K562 (cell line): ENCODE results near the gene AKAP6. TPM values are rescaled to one million over a fixed set of nuclear protein-coding genes. Genes with fewer than 3 reads are reported as not detected.

Experiments used
- ATAC-seq: fragments of 200-7000 bp; cut with Tn5 transposase; 3 replicates; pipeline ENCODE4 v1.9.1; 2020; ENCODE audit warnings: moderate library complexity
- BruUV-seq: library from RNA; stranded (reverse); fragments of 400-500 nt; replicated peaks from 2 replicates; lab custom pipeline; 2021; lab: Mats Ljungman, UMichigan
- CTCF ChIA-PET: fragments of 300-600 bp; formaldehyde crosslinking; extraction: SDS; loops from one replicate; lab custom pipeline; 2021; ENCODE audit warnings: low intra/inter-chr PET ratio; lab: Yijun Ruan, JAX
- POLR2A ChIA-PET: fragments of 300-600, 350-650 bp; sonication (Branson Sonifier 250); formaldehyde crosslinking; extraction: SDS; loops from one replicate; lab custom pipeline; 2021; ENCODE audit warnings: antibody characterized with exemption, inconsistent platforms; lab: Yijun Ruan, JAX
- DNase-seq, 4 experiments: peaks; one replicate each; pipeline versions ENCODE4 v3.0.0 to v3.0.0-alpha.2; 2011 to 2018; ENCODE audit warnings: low spot score in 3 of 4, mixed read lengths in 3 of 4; ENCODE audit errors: extremely low read depth in 1 of 4
- FAIRE-seq: peaks from 2 replicates; lab custom pipeline; 2011; peaks lifted over from hg19 to GRCh38; lab: Jason Lieb, UNC
- H2AFZ ChIP-seq: 2 replicates; pipeline ENCODE4 v1.6.0; 2011; ENCODE audit warnings: low read depth, low read length, control low read depth, inconsistent platforms
- H3K27ac ChIP-seq: fragments of 200-600 bp; 3 replicates; pipeline ENCODE4 v1.8.0; 2011; ENCODE audit warnings: low read depth, mild to moderate bottlenecking, control low read depth, inconsistent platforms, low read length, moderate library complexity, mixed read lengths; ENCODE audit errors: extremely low read depth
- H3K27me3 ChIP-seq, 2 experiments: fragments of 300-600 bp in 1 of 2; 2 replicates in 1 of 2; 3 replicates in 1 of 2; pipeline versions ENCODE4 v1.6.0 to v1.8.0; 2011; ENCODE audit warnings: inconsistent platforms in 2 of 2, low read length in 2 of 2, mild to moderate bottlenecking in 1 of 2, mixed read lengths in 1 of 2, moderate library complexity in 1 of 2; ENCODE audit not compliant: control insufficient read depth in 2 of 2, insufficient read depth in 2 of 2
- H3K36me3 ChIP-seq: fragments of 300-600 bp; 3 replicates; pipeline ENCODE4 v1.8.0; 2011; ENCODE audit warnings: mild to moderate bottlenecking, low read length, inconsistent platforms; ENCODE audit not compliant: control insufficient read depth, insufficient read depth
- H3K4me1 ChIP-seq, 2 experiments: fragments of 200-600 bp in 1 of 2; replicated peaks in 1 of 2; 2 replicates in 1 of 2; 3 replicates in 1 of 2; pipeline versions ENCODE4 v1.5.1 to v1.8.0; 2011; ENCODE audit warnings: inconsistent platforms in 2 of 2, low read length in 2 of 2, mild to moderate bottlenecking in 1 of 2, mixed read lengths in 1 of 2, moderate library complexity in 1 of 2; ENCODE audit not compliant: control insufficient read depth in 2 of 2, insufficient read depth in 2 of 2
- H3K4me2 ChIP-seq: 2 replicates; pipeline ENCODE4 v1.6.1; 2011; ENCODE audit warnings: low read length, control low read depth, inconsistent platforms, mixed read lengths; ENCODE audit not compliant: insufficient read depth
- H3K4me3 ChIP-seq: fragments of 200-600 bp; sonication (generic), shearing (Covaris generic); 2 replicates; pipeline ENCODE4 v1.5.1; 2016; ENCODE audit warnings: control low read depth, inconsistent platforms
- H3K79me2 ChIP-seq: fragments of 200-600 bp; 3 replicates; pipeline ENCODE4 v1.8.0; 2011; ENCODE audit warnings: low read length, inconsistent platforms; ENCODE audit not compliant: control insufficient read depth, insufficient read depth
- H3K9ac ChIP-seq, 2 experiments: 2 replicates each; pipeline versions ENCODE4 v1.6.0 to v1.6.1; 2011; ENCODE audit warnings: low read depth in 2 of 2, low read length in 2 of 2, control low read depth in 1 of 2, inconsistent platforms in 1 of 2, mild to moderate bottlenecking in 1 of 2, mixed read lengths in 1 of 2; ENCODE audit not compliant: insufficient read depth in 1 of 2
- H3K9me1 ChIP-seq: one replicate; pipeline ENCODE4 v1.6.0; 2011; ENCODE audit warnings: inconsistent platforms, mild to moderate bottlenecking, low read length, moderate library complexity; ENCODE audit not compliant: control insufficient read depth, insufficient read depth
- H3K9me3 ChIP-seq: replicated peaks from 2 replicates; pipeline ENCODE4 v1.5.1; 2011; ENCODE audit warnings: low read depth, low read length, inconsistent platforms; ENCODE audit not compliant: control insufficient read depth, insufficient read depth
- H4K20me1 ChIP-seq: replicated peaks from 2 replicates; pipeline ENCODE4 v1.6.1; 2011; ENCODE audit warnings: low read length, inconsistent platforms, mixed read lengths; ENCODE audit not compliant: control insufficient read depth, insufficient read depth
- CEBPG ChIP-seq, 3 experiments: fragments of 200-800 bp in 1 of 3; sonication (Bioruptor generic) in 1 of 3; sonication (generic) in 1 of 3; formaldehyde crosslinking in 1 of 3; IDR thresholded peaks in 2 of 3; conservative IDR thresholded peaks in 1 of 3; 2 replicates each; pipeline versions ENCODE4 v1.6.1 to v1.8.0; 2016 to 2022; ENCODE audit warnings: missing compliant biosample characterization in 2 of 3, missing genetic modification characterization in 2 of 3, mild to moderate bottlenecking in 1 of 3, missing genetic modification reagents in 1 of 3
- ETV5 ChIP-seq: sonication (generic); formaldehyde crosslinking; IDR thresholded peaks from 2 replicates; pipeline ENCODE4 v1.4.0; 2020; ENCODE audit warnings: low read depth, mild to moderate bottlenecking, missing genetic modification reagents
- JUN ChIP-seq, 2 experiments: sonication (generic) in 1 of 2; formaldehyde crosslinking in 1 of 2; IDR thresholded peaks; 2 replicates each; pipeline versions ENCODE4 v1.6.1 to v1.8.0; 2012 to 2022; ENCODE audit warnings: borderline replicate concordance in 2 of 2, mild to moderate bottlenecking in 2 of 2, improper control_type of control experiment in 1 of 2, low read depth in 1 of 2, low read length in 1 of 2, missing genetic modification reagents in 1 of 2
- NCOA2 ChIP-seq, 2 experiments: fragments of 450-650 bp; IDR thresholded peaks; 2 replicates each; pipeline ENCODE4 v1.6.1; 2018; ENCODE audit warnings: mild to moderate bottlenecking in 2 of 2, moderate library complexity in 1 of 2; ENCODE audit not compliant: partially characterized antibody in 2 of 2
- NFIX ChIP-seq: fragments of 250-450 bp; sonication (Bioruptor Pico); IDR thresholded peaks from 2 replicates; pipeline ENCODE4 v1.4.0; 2020; ENCODE audit warnings: low read depth, mild to moderate bottlenecking, moderate library complexity
- NFRKB ChIP-seq: fragments of 450-650 bp; IDR thresholded peaks from 2 replicates; pipeline ENCODE4 v1.6.1; 2016; ENCODE audit warnings: low read depth
- NONO ChIP-seq, 2 experiments: fragments of 200-400 bp in 1 of 2; fragments of 450-650 bp in 1 of 2; formaldehyde crosslinking in 1 of 2; IDR thresholded peaks; 2 replicates each; pipeline ENCODE4 v1.6.1; 2017; ENCODE audit warnings: low read depth in 2 of 2, mild to moderate bottlenecking in 2 of 2, moderate library complexity in 2 of 2, low read length in 1 of 2
- NR2F6 ChIP-seq: fragments of 450-650 bp; formaldehyde crosslinking; IDR thresholded peaks from 2 replicates; pipeline ENCODE4 v1.4.0; 2020; ENCODE audit warnings: mild to moderate bottlenecking
- RNF2 ChIP-seq: sonication (generic); IDR thresholded peaks from 2 replicates; pipeline ENCODE4 v1.6.1; 2016
- SIN3B ChIP-seq: fragments of 450-650 bp; IDR thresholded peaks from 2 replicates; pipeline ENCODE4 v1.6.1; 2017; ENCODE audit warnings: low read depth, mild to moderate bottlenecking, moderate library complexity
- SRSF1 ChIP-seq: fragments of 200-400 bp; formaldehyde crosslinking; IDR thresholded peaks from 2 replicates; pipeline ENCODE4 v1.6.1; 2017; ENCODE audit warnings: mild to moderate bottlenecking, low read depth, low read length, moderate library complexity
- XRCC5 ChIP-seq: fragments of 200-400 bp; formaldehyde crosslinking; IDR thresholded peaks from 2 replicates; pipeline ENCODE4 v1.6.1; 2017; ENCODE audit warnings: low read depth, mild to moderate bottlenecking, low read length
- ZNF253 ChIP-seq: fragments of 250-450 bp; sonication (Bioruptor Pico); conservative IDR thresholded peaks from 2 replicates; pipeline ENCODE4 v1.6.1; 2021; ENCODE audit warnings: mild to moderate bottlenecking
- ZNF436 ChIP-seq: fragments of 250-450, 450-650 bp; sonication (Bioruptor Pico); formaldehyde crosslinking; IDR thresholded peaks from 2 replicates; pipeline ENCODE4 v1.7.0; 2020; ENCODE audit warnings: mild to moderate bottlenecking
- WGBS: fragments of 100-300 bp; shearing (Covaris generic); methylation state at CpG from one replicate; pipeline ENCODE4 v1.1.6; 2016; ENCODE audit warnings: low coverage, mixed read lengths; ENCODE audit not compliant: insufficient coverage; ENCODE audit errors: missing lambda C conversion rate; 5-methylcytosine and 5-hydroxymethylcytosine counted together
- in situ Hi-C: fragments of 300-500 bp; cut with MboI; formaldehyde crosslinking; loops from 4 replicates; pipeline ENCODE4 v1.15.0; 2018; ENCODE audit warnings: inconsistent platforms, mixed read lengths
- intact Hi-C: fragments of 100-400 bp; cut with micrococcal nuclease; formaldehyde crosslinking; loops from 2 replicates; pipeline ENCODE4 v1.14.2; 2022
- polyA plus RNA-seq, 8 experiments: library from polyadenylated mRNA; depleted of rRNA in 4 of 8; stranded (reverse) in 5 of 8; unstranded in 3 of 8; fragments of >200 nt; fragmentation: Nextera tagmentation in 2 of 8; fragmentation: Illumina TruSeq in 1 of 8; extraction: Ambion mirVana in 2 of 8; extraction: Trizol in 1 of 8; gene quantifications; 2 replicates each; pipeline versions ENCODE4 v1.2.1 to v1.2.3, GENCODE V29; 2011 to 2014; ENCODE audit warnings: inconsistent platforms in 1 of 8, missing spikeins in 1 of 8
- total RNA-seq, 7 experiments: library from RNA; depleted of rRNA in 6 of 7; stranded (reverse); fragments of >200 nt in 6 of 7; fragmentation: Illumina TruSeq in 2 of 7; extraction: Trizol in 2 of 7; gene quantifications; 2 replicates each; pipeline versions ENCODE4 v1.2.1 to v1.2.3, GENCODE V29; 2011 to 2021; ENCODE audit warnings: low replicate concordance in 1 of 7
- TF ChIP-seq, protein P1 (sequence below): sonication (generic); formaldehyde crosslinking; IDR thresholded peaks from 2 replicates; pipeline ENCODE4 v1.8.1; 2023; ENCODE audit warnings: mild to moderate bottlenecking, missing genetic modification reagents
- TF ChIP-seq, protein P2 (sequence below): fragments of 450-650 bp; IDR thresholded peaks from 2 replicates; pipeline ENCODE4 v1.6.1; 2018; ENCODE audit warnings: mild to moderate bottlenecking, low read depth; ENCODE audit not compliant: partially characterized antibody

The AKAP6 gene
- total and polyA plus RNA-seq, 9 of the 15 experiments (the other 6 are each of a cell fraction or from before 2014, with no cell fraction given): 0.03 to 1.7 (median 0.48) TPM

DNA sequence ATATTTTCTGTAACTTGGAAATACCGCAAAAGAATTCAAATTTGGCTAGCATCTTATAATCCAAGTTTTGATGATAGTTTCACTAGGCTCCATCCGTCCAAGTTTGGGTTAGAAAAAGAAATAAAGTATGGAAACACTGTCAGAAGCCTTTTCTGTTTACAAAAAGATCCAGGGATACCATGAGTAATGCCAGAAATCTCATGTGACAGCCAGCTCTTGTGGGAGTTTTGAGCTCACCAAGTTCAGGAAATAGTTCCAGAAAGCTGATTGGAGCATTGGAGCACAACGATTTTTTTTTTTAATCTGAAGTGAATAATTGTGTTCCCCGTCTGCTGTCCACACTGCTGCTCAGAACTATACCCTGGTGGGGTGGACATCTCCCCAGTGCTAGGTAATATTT lies 379.9 kb downstream of the AKAP6 start:
- BruUV-seq: no TSS peak
- CTCF ChIA-PET: no interaction called here
- intact Hi-C loops: no loop called here

More for the DNA sequence above, 379.9 kb downstream of the AKAP6 start:
- in situ Hi-C loops: loop anchor here (25.0 kb wide), 1 partner anchor 1603 kb away; no protein-coding TSS in a partner anchor
- TF ChIP-seq NR2F6 (CRISPR knock-in tag) (no peak), NFIX (CRISPR knock-in tag) (no peak), SIN3B (no peak), ZNF253 (no peak), NFRKB (no peak), JUN (IDR thresholded peaks at IDR 0.05; ENCODE audit: borderline replicate concordance, low read depth, low read length) (no peak), JUN (CRISPR knock-in tag; IDR thresholded peaks at IDR 0.05; ENCODE audit: borderline replicate concordance) (no peak), ZNF436 (CRISPR knock-in tag) (no peak), XRCC5 (no peak), SRSF1 (no peak), CEBPG (CRISPR knock-in tag; IDR thresholded peaks at IDR 0.05) (no peak), CEBPG (tag; conservative IDR thresholded peaks at IDR 0.05 in 1 of 2, IDR thresholded peaks at IDR 0.05 in 1 of 2) (no peak), NONO (IDR thresholded peaks at IDR 0.05; ENCODE audit: low read depth in 2 of 2, low read length in 1 of 2) (no peak), RNF2 (no peak), NCOA2 (IDR thresholded peaks at IDR 0.05; ENCODE audit: partially characterized antibody in 2 of 2) (no peak), ETV5 (CRISPR knock-in tag) (no peak)
- TF ChIP-seq, protein P1, sequence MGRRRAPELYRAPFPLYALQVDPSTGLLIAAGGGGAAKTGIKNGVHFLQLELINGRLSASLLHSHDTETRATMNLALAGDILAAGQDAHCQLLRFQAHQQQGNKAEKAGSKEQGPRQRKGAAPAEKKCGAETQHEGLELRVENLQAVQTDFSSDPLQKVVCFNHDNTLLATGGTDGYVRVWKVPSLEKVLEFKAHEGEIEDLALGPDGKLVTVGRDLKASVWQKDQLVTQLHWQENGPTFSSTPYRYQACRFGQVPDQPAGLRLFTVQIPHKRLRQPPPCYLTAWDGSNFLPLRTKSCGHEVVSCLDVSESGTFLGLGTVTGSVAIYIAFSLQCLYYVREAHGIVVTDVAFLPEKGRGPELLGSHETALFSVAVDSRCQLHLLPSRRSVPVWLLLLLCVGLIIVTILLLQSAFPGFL (CRISPR knock-in tag): no peak
- TF ChIP-seq, protein P2, sequence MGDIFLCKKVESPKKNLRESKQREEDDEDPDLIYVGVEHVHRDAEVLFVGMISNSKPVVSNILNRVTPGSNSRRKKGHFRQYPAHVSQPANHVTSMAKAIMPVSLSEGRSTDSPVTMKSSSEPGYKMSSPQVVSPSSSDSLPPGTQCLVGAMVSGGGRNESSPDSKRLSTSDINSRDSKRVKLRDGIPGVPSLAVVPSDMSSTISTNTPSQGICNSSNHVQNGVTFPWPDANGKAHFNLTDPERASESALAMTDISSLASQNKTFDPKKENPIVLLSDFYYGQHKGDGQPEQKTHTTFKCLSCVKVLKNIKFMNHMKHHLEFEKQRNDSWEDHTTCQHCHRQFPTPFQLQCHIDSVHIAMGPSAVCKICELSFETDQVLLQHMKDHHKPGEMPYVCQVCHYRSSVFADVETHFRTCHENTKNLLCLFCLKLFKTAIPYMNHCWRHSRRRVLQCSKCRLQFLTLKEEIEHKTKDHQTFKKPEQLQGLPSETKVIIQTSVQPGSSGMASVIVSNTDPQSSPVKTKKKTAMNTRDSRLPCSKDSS: no peak
- no peak for ATAC-seq
- H3K4me1 ChIP-seq: no peaks in the 10 kb centered on the region
- no peaks in the 10 kb centered on the region for H3K9me3 ChIP-seq
- no peak overlapping the region for H3K9ac ChIP-seq
- POLR2A ChIA-PET: no interaction called here
- H3K27ac ChIP-seq: no peak overlapping the region
- no peaks in the 10 kb centered on the region for H3K36me3 ChIP-seq
- H3K79me2 ChIP-seq: no peaks in the 10 kb centered on the region
- no peak overlapping the region for H2AFZ ChIP-seq
- 0% methylated on average over 4 of the region's 4 CpGs for WGBS
- no peak for FAIRE-seq
- no peak overlapping the region for H3K4me3 ChIP-seq
- H3K27me3 ChIP-seq: no peaks in the 10 kb centered on the region; a peak in 1 of 5 replicates
- no peak overlapping the region for H3K4me2 ChIP-seq
- no peak for DNase-seq
- no peaks in the 10 kb centered on the region for H4K20me1 ChIP-seq
- no peaks in the 10 kb centered on the region for H3K9me1 ChIP-seq
